H1 (cell line): ENCODE results near the gene ARHGEF19. TPM values are rescaled to one million over a fixed set of nuclear protein-coding genes. Genes with fewer than 3 reads are reported as not detected.

Experiments
- CTCF ChIA-PET: fragments of 300-600 bp; sonication (Branson Sonifier 250); formaldehyde crosslinking; loops from one replicate; lab custom pipeline; 2021; ENCODE audit not compliant: partially characterized antibody; lab: Charles Lee
- POLR2A ChIA-PET: fragments of 300-600 bp; sonication (Branson Sonifier 250); formaldehyde crosslinking; loops from one replicate; lab custom pipeline; 2021; ENCODE audit warnings: inconsistent platforms; ENCODE audit not compliant: partially characterized antibody; lab: Charles Lee
- DNase-seq, 2 experiments: peaks; one replicate each; pipeline versions ENCODE4 v3.0.0 to v3.0.0-alpha.2; 2010 to 2022; ENCODE audit warnings: low spot score in 2 of 2, low read depth in 1 of 2, mixed read lengths in 1 of 2
- FAIRE-seq: peaks from 2 replicates; lab custom pipeline; 2011; peaks lifted over from hg19 to GRCh38; lab: Jason Lieb, UNC
- H2AFZ ChIP-seq: 2 replicates; pipeline ENCODE4 v1.8.1; 2012; ENCODE audit warnings: low read length, inconsistent platforms
- H2AK5ac ChIP-seq: 2 replicates; pipeline ENCODE4 v1.6.1; 2013; ENCODE audit warnings: low read depth, low read length
- H2BK120ac ChIP-seq: replicated peaks from 2 replicates; pipeline ENCODE3; 2013; ENCODE audit warnings: low read depth, low read length, inconsistent platforms
- H2BK12ac ChIP-seq: 2 replicates; pipeline ENCODE4 v1.6.1; 2013; ENCODE audit warnings: low read depth, low read length
- H2BK15ac ChIP-seq: 2 replicates; pipeline ENCODE4 v1.6.1; 2013; ENCODE audit warnings: low read length
- H2BK20ac ChIP-seq: 2 replicates; pipeline ENCODE4 v1.6.1; 2013; ENCODE audit warnings: low read length
- H2BK5ac ChIP-seq: 2 replicates; pipeline ENCODE4 v1.6.1; 2013; ENCODE audit warnings: low read depth, low read length
- H3K14ac ChIP-seq: 2 replicates; pipeline ENCODE4 v1.6.1; 2013; ENCODE audit warnings: inconsistent platforms; ENCODE audit not compliant: insufficient read length
- H3K18ac ChIP-seq: 2 replicates; pipeline ENCODE4 v1.6.1; 2013; ENCODE audit warnings: low read length; ENCODE audit errors: extremely low read depth
- H3K23ac ChIP-seq: 2 replicates; pipeline ENCODE4 v1.6.1; 2013; ENCODE audit warnings: inconsistent platforms; ENCODE audit not compliant: insufficient read length
- H3K23me2 ChIP-seq: 2 replicates; pipeline ENCODE4 v1.6.1; 2013; ENCODE audit warnings: low read depth, low read length
- H3K27ac ChIP-seq: 2 replicates; pipeline ENCODE4 v1.6.1; 2011; ENCODE audit warnings: low read depth, low read length, inconsistent platforms
- H3K27me3 ChIP-seq, 4 experiments: replicated peaks in 1 of 4; 1 replicate in 1 of 4; 2 replicates in 3 of 4; pipeline versions ENCODE4 v1.6.1 to v1.8.1; 2011 to 2013; ENCODE audit warnings: low read length in 3 of 4, mild to moderate bottlenecking in 3 of 4, inconsistent platforms in 2 of 4, mixed read lengths in 2 of 4, moderate library complexity in 1 of 4; ENCODE audit not compliant: control insufficient read depth in 3 of 4, insufficient read depth in 3 of 4; ENCODE audit errors: extremely low read depth in 1 of 4
- H3K36me3 ChIP-seq, 4 experiments: 2 replicates each; pipeline versions ENCODE4 v1.6.1 to v1.8.1; 2011 to 2013; ENCODE audit warnings: mild to moderate bottlenecking in 4 of 4, low read length in 3 of 4, moderate library complexity in 2 of 4, control low read depth in 1 of 4, inconsistent platforms in 1 of 4; ENCODE audit not compliant: insufficient read depth in 4 of 4, control insufficient read depth in 2 of 4
- H3K4ac ChIP-seq: replicated peaks from 2 replicates; pipeline ENCODE3; 2013; ENCODE audit warnings: low read length, low read depth, mixed read lengths, inconsistent platforms; ENCODE audit not compliant: insufficient read length
- H3K4me1 ChIP-seq, 4 experiments: replicated peaks in 1 of 4; 1 replicate in 1 of 4; 2 replicates in 3 of 4; pipeline versions ENCODE4 v1.6.1 to v1.8.1; 2011 to 2013; ENCODE audit warnings: low read length in 3 of 4, inconsistent platforms in 2 of 4, mixed read lengths in 1 of 4; ENCODE audit not compliant: insufficient read depth in 4 of 4, control insufficient read depth in 3 of 4
- H3K4me2 ChIP-seq, 2 experiments: 2 replicates each; pipeline versions ENCODE4 v1.6.1 to v1.8.1; 2011 to 2013; ENCODE audit warnings: low read depth in 2 of 2, low read length in 2 of 2, control low read depth in 1 of 2, inconsistent platforms in 1 of 2, mild to moderate bottlenecking in 1 of 2; ENCODE audit not compliant: insufficient read depth in 1 of 2
- H3K4me3 ChIP-seq, 4 experiments: fragments of 200-600, 300-600 bp in 1 of 4; sonication (generic), shearing (Covaris generic), sonication (Bioruptor Twin) in 1 of 4; 2 replicates each; pipeline versions ENCODE4 v1.5.1 to v1.8.1; 2011 to 2016; ENCODE audit warnings: low read length in 4 of 4, low read depth in 3 of 4, control low read depth in 2 of 4, inconsistent platforms in 2 of 4, mild to moderate bottlenecking in 2 of 4, mixed read lengths in 1 of 4, moderate library complexity in 1 of 4; ENCODE audit not compliant: insufficient read depth in 2 of 4; ENCODE audit errors: extremely low read depth in 1 of 4
- H3K56ac ChIP-seq: replicated peaks from 2 replicates; pipeline ENCODE3; 2013; ENCODE audit warnings: low read depth, mild to moderate bottlenecking, mixed read lengths, low read length, inconsistent platforms; ENCODE audit not compliant: insufficient read length
- H3K79me1 ChIP-seq: 2 replicates; pipeline ENCODE4 v1.6.1; 2013; ENCODE audit warnings: low read depth, low read length, control low read depth
- H3K79me2 ChIP-seq, 2 experiments: 2 replicates each; pipeline versions ENCODE4 v1.6.1 to v1.8.1; 2012 to 2013; ENCODE audit warnings: low read length in 2 of 2, mild to moderate bottlenecking in 2 of 2, inconsistent platforms in 1 of 2; ENCODE audit not compliant: insufficient read depth in 2 of 2, control insufficient read depth in 1 of 2
- H3K9ac ChIP-seq, 4 experiments: replicated peaks in 1 of 4; 1 replicate in 1 of 4; 2 replicates in 3 of 4; pipeline versions ENCODE4 v1.6.1 to v1.8.1; 2011 to 2013; ENCODE audit warnings: low read depth in 3 of 4, low read length in 3 of 4, control low read depth in 2 of 4, mild to moderate bottlenecking in 2 of 4, moderate library complexity in 2 of 4, inconsistent platforms in 1 of 4; ENCODE audit errors: extremely low read depth in 1 of 4
- H3K9me3 ChIP-seq, 2 experiments: 2 replicates each; pipeline versions ENCODE4 v1.6.1 to v1.8.1; 2012 to 2013; ENCODE audit warnings: mild to moderate bottlenecking in 2 of 2, moderate library complexity in 2 of 2, control low read depth in 1 of 2, inconsistent platforms in 1 of 2, low read depth in 1 of 2, low read length in 1 of 2, mixed read lengths in 1 of 2; ENCODE audit not compliant: insufficient read depth in 2 of 2
- H4K20me1 ChIP-seq, 2 experiments: replicated peaks in 1 of 2; 2 replicates each; pipeline versions ENCODE3 to v1.8.1; 2011 to 2013; ENCODE audit warnings: inconsistent platforms in 2 of 2, low read length in 2 of 2, mild to moderate bottlenecking in 1 of 2; ENCODE audit not compliant: insufficient read depth in 2 of 2, control insufficient read depth in 1 of 2
- H4K5ac ChIP-seq: 2 replicates; pipeline ENCODE4 v1.6.1; 2013; ENCODE audit warnings: low read length, low read depth, mixed read lengths, inconsistent platforms; ENCODE audit not compliant: insufficient read length
- H4K8ac ChIP-seq: 2 replicates; pipeline ENCODE4 v1.8.0; 2013; ENCODE audit warnings: mild to moderate bottlenecking, moderate library complexity, low read length, inconsistent platforms; ENCODE audit not compliant: insufficient read depth; ENCODE audit errors: extremely low read depth
- H4K91ac ChIP-seq: replicated peaks from 2 replicates; pipeline ENCODE3; 2013; ENCODE audit warnings: low read length, mixed read lengths, inconsistent platforms; ENCODE audit not compliant: insufficient read length
- ASH2L ChIP-seq: fragments of 200-600, 300-600 bp; sonication (generic); IDR thresholded peaks from one replicate; pipeline ENCODE4 v1.7.1; 2017; ENCODE audit warnings: low read length
- BCL11A ChIP-seq, 2 experiments: IDR thresholded peaks; one replicate each; pipeline ENCODE4 v1.6.1; 2011; ENCODE audit warnings: low read depth in 2 of 2, low read length in 2 of 2, mild to moderate bottlenecking in 2 of 2
- CEBPB ChIP-seq: IDR thresholded peaks from 2 replicates; pipeline ENCODE4 v1.6.1; 2012; ENCODE audit warnings: low read depth, low read length
- POLR2A ChIP-seq, 2 experiments: IDR thresholded peaks; 1 replicate in 1 of 2; 2 replicates in 1 of 2; pipeline ENCODE4 v1.6.1; 2011; ENCODE audit warnings: low read depth in 2 of 2, low read length in 2 of 2, mild to moderate bottlenecking in 2 of 2; ENCODE audit errors: control extremely low read depth in 1 of 2
- RNF2 ChIP-seq: fragments of 200-900, 300-1000 bp; sonication (generic); IDR thresholded peaks from 2 replicates; pipeline ENCODE4 v1.7.1; 2016; ENCODE audit warnings: borderline replicate concordance, low read depth, mild to moderate bottlenecking, antibody characterized with exemption, low read length; ENCODE audit not compliant: poor library complexity, severe bottlenecking; ENCODE audit errors: missing control alignments
- RXRA ChIP-seq: IDR thresholded peaks from 2 replicates; pipeline ENCODE4 v1.6.1; 2011; ENCODE audit warnings: low read depth, mild to moderate bottlenecking, low read length, moderate library complexity; ENCODE audit not compliant: insufficient read depth
- SAP30 ChIP-seq: fragments of 300-600 bp; sonication (generic); IDR thresholded peaks from 2 replicates; pipeline ENCODE4 v1.7.1; 2012; ENCODE audit warnings: low read length, moderate library complexity, mild to moderate bottlenecking, inconsistent platforms; ENCODE audit not compliant: insufficient read depth, insufficient replicate concordance
- SIX5 ChIP-seq: IDR thresholded peaks from 2 replicates; pipeline ENCODE4 v1.6.1; 2011; ENCODE audit warnings: mild to moderate bottlenecking, low read depth, low read length
- SRF ChIP-seq: IDR thresholded peaks from 2 replicates; pipeline ENCODE4 v1.6.1; 2011; ENCODE audit warnings: mild to moderate bottlenecking, low read depth, low read length, moderate library complexity
- TBP ChIP-seq: IDR thresholded peaks from 2 replicates; pipeline ENCODE4 v1.6.1; 2011; ENCODE audit warnings: low read depth, low read length, improper control_type of control experiment
- TCF12 ChIP-seq: IDR thresholded peaks from 2 replicates; pipeline ENCODE4 v1.6.1; 2011; ENCODE audit warnings: low read depth, mild to moderate bottlenecking, low read length
- YY1 ChIP-seq: IDR thresholded peaks from 2 replicates; pipeline ENCODE4 v1.6.1; 2011; ENCODE audit warnings: low read depth, mild to moderate bottlenecking, low read length
- ZNF274 ChIP-seq: IDR thresholded peaks from 2 replicates; pipeline ENCODE4 v1.7.0; 2012; ENCODE audit warnings: low read length, borderline replicate concordance; ENCODE audit errors: extremely low read depth
- WGBS, 2 experiments: shearing (Covaris generic) in 1 of 2; methylation state at CpG; one replicate each; pipeline versions ENCODE4 v1.1.6 to v1.1.7; 2013 to 2015; ENCODE audit warnings: low lambda C conversion rate in 2 of 2, mixed read lengths in 2 of 2, inconsistent platforms in 1 of 2, low coverage in 1 of 2, missing lambda C conversion rate in 1 of 2; ENCODE audit not compliant: insufficient replicate concordance in 2 of 2, insufficient coverage in 1 of 2, insufficient read length in 1 of 2; ENCODE audit errors: extremely low coverage in 1 of 2, missing lambda C conversion rate in 1 of 2; 5-methylcytosine and 5-hydroxymethylcytosine counted together
- polyA plus RNA-seq, 7 experiments: library from polyadenylated mRNA; depleted of rRNA in 3 of 7; stranded (reverse) in 5 of 7; unstranded in 2 of 7; fragments of >200 nt in 5 of 7; fragments of 200-250 nt in 2 of 7; gene quantifications; 1 replicate in 5 of 7; 2 replicates in 1 of 7; 4 replicates in 1 of 7; pipeline versions ENCODE4 v1.2.1 to v1.2.3, GENCODE V29; 2011 to 2013; ENCODE audit warnings: missing spikeins in 2 of 7, mixed read lengths in 2 of 7
- total RNA-seq: library from RNA; stranded (reverse); fragmentation: NEBNext Ultra II Directional; extraction: Animal tissue kit (Norgen Biotek cat#: 25700); gene quantifications from 2 replicates; pipeline ENCODE4 v1.2.1, GENCODE V29; 2021
- TF ChIP-seq, protein P1 (sequence below): IDR thresholded peaks from 2 replicates; pipeline ENCODE4 v1.6.1; 2012; ENCODE audit warnings: inconsistent platforms

Gene ARHGEF19
- total and polyA plus RNA-seq, 2 of the 8 experiments (the other 6 are each of a cell fraction or from before 2014, with no cell fraction given) = 47.5 to 56.4 TPM

DNA sequence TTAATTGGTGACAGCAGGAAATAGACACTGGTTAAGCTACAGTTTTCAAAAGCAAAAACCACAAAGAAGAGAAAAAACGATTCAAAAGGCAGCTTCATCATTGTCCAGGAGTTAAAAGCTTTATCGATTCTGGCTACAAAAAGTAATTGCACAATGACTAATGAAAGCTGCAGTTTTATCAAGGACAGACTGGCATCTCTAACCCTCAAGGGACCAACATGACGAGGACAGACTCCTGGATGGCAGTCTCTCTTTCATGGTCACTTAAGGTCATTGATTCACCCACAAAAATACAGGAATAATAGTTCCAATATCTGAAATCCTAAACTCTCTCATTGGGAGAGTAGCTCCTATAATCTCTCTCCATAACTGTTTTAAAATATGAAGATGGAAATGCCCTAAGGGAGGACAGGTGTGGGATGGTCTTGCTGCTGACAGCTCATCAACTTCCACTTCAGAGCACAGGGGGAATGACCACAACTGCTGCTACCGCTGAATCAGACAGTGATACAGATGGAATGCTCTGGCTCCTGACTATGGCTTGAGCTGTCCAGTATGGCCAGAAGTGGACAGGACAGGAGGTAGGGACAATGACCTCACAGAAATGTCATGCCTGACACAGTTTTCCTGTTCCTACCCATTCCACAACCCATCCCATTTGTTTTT, 41.9 kb upstream of the ARHGEF19 start:
- no peak overlapping the region for H3K4me3 ChIP-seq
- H2BK20ac ChIP-seq = no peak overlapping the region
- POLR2A ChIA-PET = interaction anchor here (0.8 kb wide), 1 partner anchor 10 kb away, joined by 3 read pairs; no protein-coding TSS in a partner anchor
- WGBS, 2 experiments = 83% methylated on average over 4 of the region's 4 CpGs; no CpG with 5 or more reads in 1 of the 2 experiments
- H4K91ac ChIP-seq = no peak overlapping the region
- TF ChIP-seq BCL11A (IDR thresholded peaks at IDR 0.05; ENCODE audit: low read depth in 2 of 2, low read length in 2 of 2) = no peak
- TF ChIP-seq ASH2L = no peak
- TF ChIP-seq SIX5 = no peak
- no peak for TF ChIP-seq RXRA
- TF ChIP-seq SRF = no peak
- TF ChIP-seq, protein P1, sequence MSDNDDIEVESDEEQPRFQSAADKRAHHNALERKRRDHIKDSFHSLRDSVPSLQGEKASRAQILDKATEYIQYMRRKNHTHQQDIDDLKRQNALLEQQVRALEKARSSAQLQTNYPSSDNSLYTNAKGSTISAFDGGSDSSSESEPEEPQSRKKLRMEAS = no peak
- TF ChIP-seq ZNF274 = no peak
- no peak for TF ChIP-seq YY1
- TF ChIP-seq SAP30 = no peak
- TF ChIP-seq CEBPB = no peak
- TF ChIP-seq RNF2 = no peak
- no peak for TF ChIP-seq TBP
- no peak for TF ChIP-seq POLR2A (IDR thresholded peaks at IDR 0.05; ENCODE audit: control extremely low read depth in 1 of 2, low read depth in 2 of 2, low read length in 2 of 2)
- TF ChIP-seq TCF12 = no peak
- FAIRE-seq = no peak
- H3K79me2 ChIP-seq = no peaks in the 10 kb centered on the region
- H3K27me3 ChIP-seq = no peaks in the 10 kb centered on the region
- no peaks in the 10 kb centered on the region for H3K23me2 ChIP-seq
- no peaks in the 10 kb centered on the region for H3K79me1 ChIP-seq
- no peak overlapping the region for H3K4me2 ChIP-seq
- no peak overlapping the region for H2AFZ ChIP-seq
- H3K14ac ChIP-seq = no peak overlapping the region
- H4K5ac ChIP-seq = no peak overlapping the region
- no peak overlapping the region for H3K23ac ChIP-seq
- H2AK5ac ChIP-seq = no peak overlapping the region
- no peak overlapping the region for H3K56ac ChIP-seq
- peaks cover 2 to 18% (median 16%) of the 10 kb centered on the region in 4 experiments; a peak in 6 of 8 replicates for H3K36me3 ChIP-seq
- no peaks in the 10 kb centered on the region; a peak in 1 of 7 replicates for H3K4me1 ChIP-seq
- H2BK15ac ChIP-seq = no peak overlapping the region
- H2BK12ac ChIP-seq = no peak overlapping the region
- H4K8ac ChIP-seq = no peak overlapping the region
- no peak overlapping the region for H3K18ac ChIP-seq
- peaks cover 0 to 1% of the 10 kb centered on the region in 2 experiments for H4K20me1 ChIP-seq
- no peak overlapping the region for H3K4ac ChIP-seq
- no peak for DNase-seq
- no peaks in the 10 kb centered on the region for H3K9me3 ChIP-seq
- CTCF ChIA-PET = interaction anchor here (0.9 to 2.0 kb wide), 6 partner anchors 10 to 186 kb away, joined by 3 to 6 read pairs (median 4); partner anchors contain the start of gene NECAP2
- H3K9ac ChIP-seq = no peak overlapping the region
- H2BK5ac ChIP-seq = no peak overlapping the region
- no peak overlapping the region for H3K27ac ChIP-seq
- H2BK120ac ChIP-seq = no peak overlapping the region
